GM18519 (cell line): ENCODE data around the gene RPL37A.

ENCODE experiments used
- ATAC-seq: cut with Tn5 transposase; IDR thresholded peaks from one replicate; pipeline ENCODE4 v1.9.1; 2021; ENCODE audit warnings: mild to moderate bottlenecking, moderate library complexity; ENCODE audit not compliant: unreplicated experiment, low FRiP score

RPL37A gene

GRCh38 chr2:216498379-216499352, at the start of gene RPL37A:
TSS of gene RPL37A (plus strand) at chr2:216498844. CDS start at chr2:216498875, 31 bp downstream.
- ATAC-seq = peak; percentile 74

- no peak for ATAC-seq
Measured at GRCh38 chr2:216450346-216450745, 48.3 kb upstream of the RPL37A start.

- ATAC-seq = no peak
Measured at GRCh38 chr2:216450784-216451183, 47.9 kb upstream of the RPL37A start.

GRCh38 chr2:216453955-216454614, 44.6 kb upstream of the RPL37A start:
- no peak for ATAC-seq

- no peak for ATAC-seq
Measured at GRCh38 chr2:216463148-216463547, 35.5 kb upstream of the RPL37A start.

- no peak for ATAC-seq
Measured at GRCh38 chr2:216464104-216464720, 34.4 kb upstream of the RPL37A start.

- ATAC-seq = no peak
Measured at GRCh38 chr2:216465579-216466195, 33.0 kb upstream of the RPL37A start.

GRCh38 chr2:216467845-216468244, 30.8 kb upstream of the RPL37A start:
- no peak for ATAC-seq

GRCh38 chr2:216469661-216470060, 29.0 kb upstream of the RPL37A start:
- ATAC-seq = no peak

- no peak for ATAC-seq
Measured at GRCh38 chr2:216473187-216473586, 25.5 kb upstream of the RPL37A start.

- ATAC-seq = peak; percentile 53
Measured at GRCh38 chr2:216474925-216475670, 23.5 kb upstream of the RPL37A start.

GRCh38 chr2:216475767-216476166, 22.9 kb upstream of the RPL37A start:
- no peak for ATAC-seq

- no peak for ATAC-seq
Measured at GRCh38 chr2:216477283-216478035, 21.2 kb upstream of the RPL37A start.

- no peak for ATAC-seq
Measured at GRCh38 chr2:216478151-216478550, 20.5 kb upstream of the RPL37A start.

GRCh38 chr2:216478791-216479190, 19.9 kb upstream of the RPL37A start:
- no peak for ATAC-seq

GRCh38 chr2:216480221-216480620, 18.4 kb upstream of the RPL37A start:
- ATAC-seq = no peak

GRCh38 chr2:216482640-216483039, 16.0 kb upstream of the RPL37A start:
- no peak for ATAC-seq

- no peak for ATAC-seq
Measured at GRCh38 chr2:216485237-216485636, 13.4 kb upstream of the RPL37A start.

- ATAC-seq = no peak
Measured at GRCh38 chr2:216485745-216486144, 12.9 kb upstream of the RPL37A start.
